HL-60 (cell line): ENCODE results near the gene TASP1.

Experiments
- DNase-seq, 2 experiments: peaks; one replicate each; pipeline ENCODE4 v3.0.0-alpha.2; 2010 to 2020; ENCODE audit warnings: low read depth in 1 of 2, low spot score in 1 of 2
- H3K27ac ChIP-seq: fragments of 250-450 bp; sonication (Bioruptor Pico); replicated peaks from 2 replicates; pipeline ENCODE4 v1.5.1; 2020; ENCODE audit warnings: mild to moderate bottlenecking, moderate library complexity
- H3K27me3 ChIP-seq: fragments of 250-450 bp; sonication (Bioruptor Pico); 2 replicates; pipeline ENCODE4 v1.5.1; 2021; ENCODE audit warnings: mild to moderate bottlenecking, moderate library complexity; ENCODE audit not compliant: insufficient read depth, poor library complexity, severe bottlenecking
- H3K4me3 ChIP-seq: replicated peaks from 2 replicates; pipeline ENCODE4 v1.5.1; 2011; ENCODE audit warnings: mild to moderate bottlenecking, control low read depth, low read length; ENCODE audit not compliant: insufficient read depth
- CTCF ChIP-seq: IDR thresholded peaks from one replicate; pipeline ENCODE4 v1.5.1; 2011; ENCODE audit warnings: low read length, control low read depth, inconsistent platforms; ENCODE audit not compliant: insufficient read depth
- GABPA ChIP-seq: IDR thresholded peaks from 2 replicates; pipeline ENCODE4 v1.6.1; 2012; ENCODE audit warnings: low read depth
- POLR2AphosphoS5 ChIP-seq: IDR thresholded peaks from 2 replicates; pipeline ENCODE4 v1.6.1; 2012; ENCODE audit warnings: low read depth
- REST ChIP-seq: IDR thresholded peaks from 2 replicates; pipeline ENCODE4 v1.6.1; 2012; ENCODE audit warnings: low read depth; ENCODE audit not compliant: insufficient replicate concordance
- SPI1 ChIP-seq: IDR thresholded peaks from 2 replicates; pipeline ENCODE4 v1.6.1; 2012; ENCODE audit warnings: low read depth, mild to moderate bottlenecking, borderline replicate concordance

The TASP1 gene

GRCh38 chr20:13671916-13672378, 33.2 kb upstream of the TASP1 start:
- Histone ChIP-seq H3K4me3 (no peak overlapping the region), H3K27me3 (no peaks in the 10 kb centered on the region), H3K27ac (no peak overlapping the region)
- no peak for DNase-seq
- no peak for TF ChIP-seq GABPA
- no peak for TF ChIP-seq SPI1
- TF ChIP-seq CTCF, result no peak
- no peak for TF ChIP-seq REST
- TF ChIP-seq POLR2AphosphoS5, result no peak

- H3K27me3 ChIP-seq, result no peaks in the 10 kb centered on the region
- TF ChIP-seq GABPA (no peak), POLR2AphosphoS5 (no peak), REST (no peak), SPI1 (no peak), CTCF (no peak)
- no peak overlapping the region for H3K4me3 ChIP-seq
- DNase-seq, result no peak
- no peak overlapping the region for H3K27ac ChIP-seq
These were observed 32.8 kb upstream of the TASP1 start for GRCh38 chr20:13671512-13671911.

GRCh38 chr20:13670160-13670559, 31.4 kb upstream of the TASP1 start:
- no peak overlapping the region for H3K4me3 ChIP-seq
- H3K27ac ChIP-seq, result no peak overlapping the region
- no peaks in the 10 kb centered on the region for H3K27me3 ChIP-seq
- DNase-seq, result no peak
- TF ChIP-seq REST (no peak), POLR2AphosphoS5 (no peak), CTCF (no peak), SPI1 (no peak), GABPA (no peak)
